Left forelimb (tissue), 1 donor: ENCODE data around the gene PRKAR1A.
"Not testable (repeated sequence)": the region's sequence is repeated elsewhere in the genome, so short reads cannot be mapped to it uniquely, and the experiment has no call there.

Source experiments
- DNase-seq: peaks from one replicate; pipeline ENCODE4 v3.0.0-alpha.2; 2018; ENCODE audit warnings: low spot score

Gene PRKAR1A

GRCh38 chr17:68511671-68512246 lies 471 bp upstream of the PRKAR1A start:
- DNase-seq = peak; percentile 91

- no peak for DNase-seq
Observed at GRCh38 chr17:68512960-68513474, 787 bp downstream of the PRKAR1A start.

- DNase-seq = no peak
Observed at GRCh38 chr17:68513932-68514331, 1.7 kb downstream of the PRKAR1A start.

GRCh38 chr17:68514831-68515635 lies 2.8 kb downstream of the PRKAR1A start:
- DNase-seq = no peak

GRCh38 chr17:68516732-68517131 lies 4.5 kb downstream of the PRKAR1A start:
- DNase-seq = no peak

GRCh38 chr17:68517605-68518004 lies 5.4 kb downstream of the PRKAR1A start:
- not testable (repeated sequence) for DNase-seq

GRCh38 chr17:68518063-68518815 lies 6.0 kb downstream of the PRKAR1A start:
- DNase-seq = no peak

- not testable (repeated sequence) for DNase-seq
Observed at GRCh38 chr17:68519051-68519450, 6.8 kb downstream of the PRKAR1A start.

GRCh38 chr17:68519911-68520310 lies 7.7 kb downstream of the PRKAR1A start:
- DNase-seq = no peak

- DNase-seq = no peak
Observed at GRCh38 chr17:68522266-68522665, 10.0 kb downstream of the PRKAR1A start.

- no peak for DNase-seq
Observed at GRCh38 chr17:68526548-68526947, 14.3 kb downstream of the PRKAR1A start.

GRCh38 chr17:68527314-68527713 lies 15.1 kb downstream of the PRKAR1A start:
- no peak for DNase-seq

GRCh38 chr17:68531252-68531651 lies 19.0 kb downstream of the PRKAR1A start:
- no peak for DNase-seq

- DNase-seq = no peak
Observed at GRCh38 chr17:68532826-68533225, 20.6 kb downstream of the PRKAR1A start.

- no peak for DNase-seq
Observed at GRCh38 chr17:68533887-68534694, 21.9 kb downstream of the PRKAR1A start.

GRCh38 chr17:68534695-68535088 lies 22.5 kb downstream of the PRKAR1A start:
- DNase-seq = no peak

GRCh38 chr17:68535922-68536321 lies 23.7 kb downstream of the PRKAR1A start:
- no peak for DNase-seq

- no peak for DNase-seq
Observed at GRCh38 chr17:68539548-68540467, 27.6 kb downstream of the PRKAR1A start.

GRCh38 chr17:68540981-68541380 lies 28.8 kb downstream of the PRKAR1A start:
- DNase-seq = no peak

GRCh38 chr17:68541816-68542215 lies 29.6 kb downstream of the PRKAR1A start:
- DNase-seq = no peak
